ENCODE results near the gene PPP1R1A.

GRCh38 chr12:54611715-54612149 is 23.3 kb upstream of the PPP1R1A start:
- TF ChIP-seq POLR2A (IDR thresholded peaks at IDR 0.05) (no peak), CTCF (IDR thresholded peaks at IDR 0.05) (no peak), POLR2AphosphoS5 (IDR thresholded peaks at IDR 0.05; ENCODE audit: insufficient read depth in 1 of 2, low read depth in 1 of 2) (no peak)
